MM.1S (cell line): ENCODE data around the gene TERT.

ENCODE experiments used
- CTCF ChIP-seq: fragments of 300-600 bp; sonication (generic); IDR thresholded peaks from 2 replicates; pipeline ENCODE4 v1.5.1; 2016; ENCODE audit warnings: antibody characterized with exemption, low read length, mixed read lengths
- EZH2 ChIP-seq: fragments of 300-600 bp; sonication (generic); optimal IDR thresholded peaks from 2 replicates; pipeline ENCODE3; 2017; ENCODE audit warnings: low read depth, mild to moderate bottlenecking, antibody characterized with exemption, low read length, mixed read lengths

- no peak for TF ChIP-seq CTCF
- no peak for TF ChIP-seq EZH2
These were observed 17.5 kb downstream of the TERT start for GRCh38 chr5:1277331-1277730.
